H9 (cell line): ENCODE data around the gene NXPH4. TPM values are rescaled to one million over a fixed set of nuclear protein-coding genes. Genes with fewer than 3 reads are reported as not detected.

ENCODE experiments used
- DNase-seq: peaks from one replicate; pipeline ENCODE4 v3.0.0-alpha.2; 2017
- H2AFZ ChIP-seq: one replicate; pipeline ENCODE4 v1.6.1; 2013; ENCODE audit warnings: mild to moderate bottlenecking, low read length, control low read depth, moderate library complexity
- H2AK5ac ChIP-seq: 2 replicates; pipeline ENCODE4 v1.6.1; 2013; ENCODE audit warnings: low read length, control low read depth, mixed read lengths; ENCODE audit not compliant: insufficient read length
- H2BK120ac ChIP-seq: one replicate; pipeline ENCODE4 v1.6.1; 2013; ENCODE audit warnings: low read depth, mild to moderate bottlenecking, low read length, control low read depth, inconsistent platforms; ENCODE audit not compliant: poor library complexity, severe bottlenecking
- H2BK12ac ChIP-seq: 2 replicates; pipeline ENCODE4 v1.6.1; 2013; ENCODE audit warnings: low read length, control low read depth, mixed read lengths, low read depth; ENCODE audit not compliant: insufficient read length
- H2BK15ac ChIP-seq: 2 replicates; pipeline ENCODE4 v1.6.1; 2013; ENCODE audit warnings: low read depth, low read length, control low read depth
- H2BK20ac ChIP-seq: one replicate; pipeline ENCODE4 v1.6.1; 2013; ENCODE audit warnings: low read depth, mild to moderate bottlenecking, low read length, control low read depth, inconsistent platforms; ENCODE audit not compliant: poor library complexity, severe bottlenecking
- H2BK5ac ChIP-seq: 2 replicates; pipeline ENCODE4 v1.6.1; 2013; ENCODE audit warnings: low read length, control low read depth, mixed read lengths; ENCODE audit not compliant: insufficient read length
- H3K14ac ChIP-seq: 2 replicates; pipeline ENCODE4 v1.6.1; 2013; ENCODE audit warnings: low read length, control low read depth; ENCODE audit not compliant: insufficient read depth
- H3K18ac ChIP-seq: 2 replicates; pipeline ENCODE4 v1.6.1; 2013; ENCODE audit warnings: low read depth, mild to moderate bottlenecking, mixed read lengths, low read length, control low read depth; ENCODE audit not compliant: insufficient read length
- H3K23ac ChIP-seq: 2 replicates; pipeline ENCODE4 v1.6.1; 2013; ENCODE audit warnings: low read length, control low read depth, mixed read lengths, low read depth; ENCODE audit not compliant: insufficient read length
- H3K23me2 ChIP-seq: 2 replicates; pipeline ENCODE4 v1.6.1; 2013; ENCODE audit warnings: low read depth, mild to moderate bottlenecking, mixed read lengths, low read length, control low read depth; ENCODE audit not compliant: insufficient read length, poor library complexity, severe bottlenecking
- H3K27ac ChIP-seq: 2 replicates; pipeline ENCODE4 v1.5.1; 2013; ENCODE audit warnings: low read length, control low read depth, mixed read lengths, low read depth; ENCODE audit not compliant: insufficient read length
- H3K27me3 ChIP-seq: 2 replicates; pipeline ENCODE4 v1.6.1; 2013; ENCODE audit warnings: low read length, control low read depth, inconsistent platforms; ENCODE audit not compliant: insufficient read depth
- H3K4ac ChIP-seq: 2 replicates; pipeline ENCODE4 v1.6.1; 2013; ENCODE audit warnings: low read depth, mild to moderate bottlenecking, control low read depth, inconsistent platforms, low read length, moderate library complexity
- H3K4me1 ChIP-seq: 2 replicates; pipeline ENCODE4 v1.6.1; 2013; ENCODE audit warnings: low read length, control low read depth, inconsistent platforms; ENCODE audit not compliant: insufficient read depth
- H3K4me2 ChIP-seq: 2 replicates; pipeline ENCODE4 v1.6.1; 2013; ENCODE audit warnings: low read length, control low read depth, mixed read lengths; ENCODE audit not compliant: insufficient read length, insufficient read depth
- H3K56ac ChIP-seq: 2 replicates; pipeline ENCODE4 v1.6.1; 2013; ENCODE audit warnings: low read depth, mild to moderate bottlenecking, mixed read lengths, low read length, control low read depth; ENCODE audit not compliant: insufficient read length
- H3K79me1 ChIP-seq: 2 replicates; pipeline ENCODE4 v1.6.1; 2013; ENCODE audit warnings: low read depth, mild to moderate bottlenecking, moderate library complexity, low read length, control low read depth, inconsistent platforms; ENCODE audit not compliant: insufficient read depth, poor library complexity, severe bottlenecking
- H3K79me2 ChIP-seq: 2 replicates; pipeline ENCODE4 v1.6.1; 2013; ENCODE audit warnings: low read length, control low read depth, inconsistent platforms; ENCODE audit not compliant: insufficient read depth
- H3K9ac ChIP-seq: 2 replicates; pipeline ENCODE4 v1.6.1; 2013; ENCODE audit warnings: low read length, control low read depth, mixed read lengths; ENCODE audit not compliant: insufficient read length; ENCODE audit errors: extremely low read depth
- H3K9me3 ChIP-seq: one replicate; pipeline ENCODE4 v1.6.1; 2013; ENCODE audit warnings: low read depth, low read length, inconsistent platforms; ENCODE audit not compliant: control insufficient read depth
- H3T11ph ChIP-seq: one replicate; pipeline ENCODE4 v1.6.1; 2013; ENCODE audit warnings: mild to moderate bottlenecking, low read length, control low read depth, inconsistent platforms
- H4K20me1 ChIP-seq: one replicate; pipeline ENCODE4 v1.6.1; 2013; ENCODE audit not compliant: control insufficient read depth, insufficient read length, insufficient read depth
- H4K5ac ChIP-seq: 2 replicates; pipeline ENCODE4 v1.6.1; 2013; ENCODE audit warnings: low read depth, mild to moderate bottlenecking, mixed read lengths, low read length, control low read depth; ENCODE audit not compliant: insufficient read length
- H4K8ac ChIP-seq: replicated peaks from 2 replicates; pipeline ENCODE4 v1.6.1; 2013; ENCODE audit warnings: low read length, control low read depth, mixed read lengths, low read depth; ENCODE audit not compliant: insufficient read length
- H4K91ac ChIP-seq: 2 replicates; pipeline ENCODE4 v1.6.1; 2013; ENCODE audit warnings: low read depth, mild to moderate bottlenecking, moderate library complexity, mixed read lengths, low read length, control low read depth; ENCODE audit not compliant: insufficient read length
- H3K27ac Mint-ChIP-seq, 3 experiments: 2 replicates in 2 of 3; 3 replicates in 1 of 3; pipeline ENCODE4 v1.8.0; 2020 to 2021; ENCODE audit warnings: mixed read lengths in 3 of 3, mild to moderate bottlenecking in 1 of 3, moderate library complexity in 1 of 3
- H3K27me3 Mint-ChIP-seq: 2 replicates; pipeline ENCODE4 v1.8.0; 2021; ENCODE audit warnings: low read depth, mild to moderate bottlenecking, moderate library complexity, mixed read lengths
- H3K36me3 Mint-ChIP-seq, 3 experiments: 2 replicates in 2 of 3; 3 replicates in 1 of 3; pipeline ENCODE4 v1.8.0; 2020 to 2021; ENCODE audit warnings: low read depth in 3 of 3, mixed read lengths in 3 of 3; ENCODE audit not compliant: insufficient read depth in 1 of 3
- H3K4me1 Mint-ChIP-seq, 2 experiments: 2 replicates each; pipeline ENCODE4 v1.8.0; 2020; ENCODE audit warnings: mixed read lengths in 2 of 2
- H3K4me3 Mint-ChIP-seq, 2 experiments: 2 replicates in 1 of 2; 3 replicates in 1 of 2; pipeline ENCODE4 v1.8.0; 2020 to 2021; ENCODE audit warnings: mild to moderate bottlenecking in 2 of 2, mixed read lengths in 2 of 2, moderate library complexity in 1 of 2
- H3K9me3 Mint-ChIP-seq, 2 experiments: 2 replicates in 1 of 2; 3 replicates in 1 of 2; pipeline ENCODE4 v1.8.0; 2020; ENCODE audit warnings: mild to moderate bottlenecking in 2 of 2, mixed read lengths in 2 of 2, moderate library complexity in 1 of 2
- WGBS: extraction: QIAGEN DNeasy Blood & Tissue Kit; methylation state at CpG from one replicate; pipeline ENCODE4 v1.1.7; 2013; ENCODE audit warnings: missing lambda C conversion rate, low lambda C conversion rate, mixed read lengths; ENCODE audit not compliant: insufficient read length; ENCODE audit errors: extremely low coverage; 5-methylcytosine and 5-hydroxymethylcytosine counted together
- long read RNA-seq: library from polyadenylated mRNA; unstranded; transcript quantifications from one replicate; pipeline ENCODE4 v2.0.0, GENCODE V29; 2020
- total RNA-seq: library from RNA; stranded (reverse); gene quantifications from 2 replicates; pipeline ENCODE4 v1.2.1, GENCODE V29; 2021
- TF ChIP-seq, protein P1 (sequence below): fragments of 200-600 bp; sonication (generic); conservative IDR thresholded peaks from 3 replicates; pipeline ENCODE4 v1.8.0; 2021; ENCODE audit warnings: antibody characterized with exemption, mild to moderate bottlenecking

NXPH4 gene
- 2.1 and 2.8 TPM in 2 replicates for total RNA-seq
- long read RNA-seq = 0 reads

DNA sequence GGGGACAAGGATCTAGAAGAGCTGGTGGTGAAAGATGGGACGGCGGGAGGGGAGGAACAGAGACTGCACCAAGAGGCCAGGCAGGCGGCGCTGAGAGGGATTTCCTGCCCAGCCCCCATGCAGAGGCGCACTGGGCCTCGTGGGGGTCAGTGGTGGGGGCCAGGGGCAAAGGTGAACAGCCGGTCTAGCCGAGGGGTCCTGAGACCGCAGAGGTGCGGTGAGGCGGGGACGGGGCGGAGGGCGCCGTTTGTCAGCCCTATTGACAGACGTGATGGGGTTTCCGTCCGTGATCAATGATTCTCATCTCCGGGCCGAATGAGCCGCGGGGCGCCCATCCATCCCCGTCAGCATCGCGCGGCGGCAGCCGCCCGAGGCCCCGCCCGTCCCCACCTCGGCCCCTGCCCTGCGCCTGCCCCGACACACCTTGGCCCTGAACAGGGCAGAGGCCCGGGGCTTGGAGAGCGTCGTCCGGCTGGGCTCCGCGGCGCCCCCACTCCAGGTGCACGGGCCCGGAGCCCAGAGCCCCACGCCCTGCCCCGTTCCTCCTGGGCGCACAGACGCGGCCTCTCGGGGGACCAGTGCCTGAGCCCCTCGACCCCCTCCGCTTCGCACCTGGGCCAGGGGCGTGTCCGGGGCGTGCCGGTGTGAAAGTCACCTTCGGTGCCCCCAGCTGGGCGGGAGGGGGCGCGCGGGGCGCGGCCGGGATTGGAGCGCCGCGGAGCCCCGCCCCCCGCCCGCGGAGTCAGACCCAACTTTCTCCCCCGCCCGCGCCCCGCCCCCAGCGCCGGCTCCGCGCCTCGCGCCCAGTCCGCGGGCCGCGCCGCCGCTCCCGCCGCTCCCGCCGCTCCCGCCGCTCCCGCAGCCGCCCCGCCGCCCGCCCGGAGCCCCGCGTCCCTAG, at the start of gene NXPH4:
TSS of gene NXPH4 (plus strand) at position 781 of the 898 bp plus-strand sequence. CDS start 176 bp downstream, outside the sequence.
- no peak within 1 kb of the TSS for H3K18ac ChIP-seq
- H3K9ac ChIP-seq = no peak within 1 kb of the TSS
- no peak within 1 kb of the TSS for H3K14ac ChIP-seq
- H2AK5ac ChIP-seq = no peak within 1 kb of the TSS
- Mint-ChIP-seq H3K27ac (no peak within 1 kb of the TSS), H3K36me3 (peaks cover 8 to 11% (median 9%) of the 10 kb centered on the region in 3 experiments; a peak in 6 of 7 replicates), H3K9me3 (peaks cover 0 to 5% of the 10 kb centered on the region in 2 experiments; a peak in 2 of 5 replicates), H3K4me1 (peaks cover 51 to 57% of the 10 kb centered on the region in 2 experiments), H3K4me3 (peak within 1 kb of the TSS; percentile 61 to 87), H3K27me3 (peaks cover 75% of the 10 kb centered on the region)
- H3K56ac ChIP-seq = no peak within 1 kb of the TSS
- H4K5ac ChIP-seq = no peak within 1 kb of the TSS
- peaks cover 55% of the 10 kb centered on the region for H3K27me3 ChIP-seq
- no peaks in the 10 kb centered on the region for H3K9me3 ChIP-seq
- no peak within 1 kb of the TSS for H4K8ac ChIP-seq
- DNase-seq = peak; percentile 88
- H3T11ph ChIP-seq = no peak within 1 kb of the TSS
- no peak within 1 kb of the TSS for H2BK12ac ChIP-seq
- H3K79me2 ChIP-seq = no peaks in the 10 kb centered on the region
- peaks cover 3% of the 10 kb centered on the region for H4K20me1 ChIP-seq
- no peak within 1 kb of the TSS for H2BK120ac ChIP-seq
- H2BK20ac ChIP-seq = no peak within 1 kb of the TSS
- H2BK5ac ChIP-seq = no peak within 1 kb of the TSS
- H3K4me2 ChIP-seq = peak within 1 kb of the TSS; percentile 75
- peaks cover 7% of the 10 kb centered on the region for H3K23me2 ChIP-seq
- WGBS = no CpG with 5 or more reads among the region's 102 CpGs
- TF ChIP-seq, protein P1, sequence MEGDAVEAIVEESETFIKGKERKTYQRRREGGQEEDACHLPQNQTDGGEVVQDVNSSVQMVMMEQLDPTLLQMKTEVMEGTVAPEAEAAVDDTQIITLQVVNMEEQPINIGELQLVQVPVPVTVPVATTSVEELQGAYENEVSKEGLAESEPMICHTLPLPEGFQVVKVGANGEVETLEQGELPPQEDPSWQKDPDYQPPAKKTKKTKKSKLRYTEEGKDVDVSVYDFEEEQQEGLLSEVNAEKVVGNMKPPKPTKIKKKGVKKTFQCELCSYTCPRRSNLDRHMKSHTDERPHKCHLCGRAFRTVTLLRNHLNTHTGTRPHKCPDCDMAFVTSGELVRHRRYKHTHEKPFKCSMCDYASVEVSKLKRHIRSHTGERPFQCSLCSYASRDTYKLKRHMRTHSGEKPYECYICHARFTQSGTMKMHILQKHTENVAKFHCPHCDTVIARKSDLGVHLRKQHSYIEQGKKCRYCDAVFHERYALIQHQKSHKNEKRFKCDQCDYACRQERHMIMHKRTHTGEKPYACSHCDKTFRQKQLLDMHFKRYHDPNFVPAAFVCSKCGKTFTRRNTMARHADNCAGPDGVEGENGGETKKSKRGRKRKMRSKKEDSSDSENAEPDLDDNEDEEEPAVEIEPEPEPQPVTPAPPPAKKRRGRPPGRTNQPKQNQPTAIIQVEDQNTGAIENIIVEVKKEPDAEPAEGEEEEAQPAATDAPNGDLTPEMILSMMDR = peak; percentile 15; the same call in 1 of the 3 replicates
- peaks cover 8% of the 10 kb centered on the region for H3K4me1 ChIP-seq
- no peak within 1 kb of the TSS for H4K91ac ChIP-seq
- H3K23ac ChIP-seq = no peak within 1 kb of the TSS
- H3K4ac ChIP-seq = no peak within 1 kb of the TSS
- no peak within 1 kb of the TSS for H3K27ac ChIP-seq
- H3K79me1 ChIP-seq = no peaks in the 10 kb centered on the region
- H2BK15ac ChIP-seq = no peak within 1 kb of the TSS
- H2AFZ ChIP-seq = no peak within 1 kb of the TSS
